H1 (cell line): ENCODE data around the gene S100A11.

Experiments
- ATF2 ChIP-seq: IDR thresholded peaks from 2 replicates; pipeline ENCODE4 v1.6.1; 2012; ENCODE audit warnings: low read length, inconsistent platforms
- CTCF ChIP-seq, 3 experiments: IDR thresholded peaks; 1 replicate in 2 of 3; 2 replicates in 1 of 3; pipeline versions ENCODE4 v1.5.1 to v1.6.1; 2011; ENCODE audit warnings: low read length in 3 of 3, mild to moderate bottlenecking in 3 of 3, inconsistent platforms in 2 of 3, low read depth in 1 of 3, moderate library complexity in 1 of 3; ENCODE audit not compliant: insufficient read depth in 1 of 3; ENCODE audit errors: control extremely low read depth in 1 of 3
- FOSL1 ChIP-seq: IDR thresholded peaks from 2 replicates; pipeline ENCODE4 v1.6.1; 2011; ENCODE audit warnings: mild to moderate bottlenecking, low read depth, low read length, moderate library complexity; ENCODE audit not compliant: insufficient read depth
- HDAC2 ChIP-seq, 2 experiments: fragments of 300-600 bp in 1 of 2; sonication (generic) in 1 of 2; IDR thresholded peaks; 2 replicates each; pipeline ENCODE4 v1.6.1; 2011 to 2012; ENCODE audit warnings: low read depth in 2 of 2, low read length in 2 of 2, mild to moderate bottlenecking in 2 of 2, moderate library complexity in 2 of 2, borderline replicate concordance in 1 of 2, inconsistent platforms in 1 of 2
- MAX ChIP-seq: IDR thresholded peaks from 2 replicates; pipeline ENCODE4 v1.6.1; 2012; ENCODE audit warnings: inconsistent platforms
- SIN3A ChIP-seq, 2 experiments: IDR thresholded peaks in 1 of 2; conservative IDR thresholded peaks in 1 of 2; 2 replicates each; pipeline ENCODE4 v1.6.1; 2011 to 2012; ENCODE audit warnings: low read length in 2 of 2, improper control_type of control experiment in 1 of 2, low read depth in 1 of 2, mild to moderate bottlenecking in 1 of 2
- TBP ChIP-seq: IDR thresholded peaks from 2 replicates; pipeline ENCODE4 v1.6.1; 2011; ENCODE audit warnings: low read depth, low read length, improper control_type of control experiment
- USF2 ChIP-seq: IDR thresholded peaks from 2 replicates; pipeline ENCODE4 v1.6.1; 2011; ENCODE audit warnings: low read length, improper control_type of control experiment

- no peak for TF ChIP-seq CTCF (IDR thresholded peaks at IDR 0.05; ENCODE audit: control extremely low read depth in 1 of 3, insufficient read depth in 1 of 3, low read depth in 1 of 3, low read length in 3 of 3)
- TF ChIP-seq TBP: no peak
- TF ChIP-seq USF2: no peak
- TF ChIP-seq ATF2: no peak
- no peak for TF ChIP-seq FOSL1
- TF ChIP-seq MAX: no peak
- no peak for TF ChIP-seq HDAC2 (IDR thresholded peaks at IDR 0.05; ENCODE audit: borderline replicate concordance in 1 of 2, low read depth in 2 of 2, low read length in 2 of 2)
- no peak for TF ChIP-seq SIN3A (conservative IDR thresholded peaks at IDR 0.05 in 1 of 2, IDR thresholded peaks at IDR 0.05 in 1 of 2; ENCODE audit: low read depth in 1 of 2, low read length in 2 of 2)
These were observed 48.3 kb downstream of the S100A11 start for GRCh38 chr1:151988405-151988923.
